GM21786 (cell line): ENCODE data around the gene IFNAR2.
"Not testable (repeated sequence)": the region's sequence is repeated elsewhere in the genome, so short reads cannot be mapped to it uniquely, and the experiment has no call there.

ENCODE experiments used
- ATAC-seq: cut with Tn5 transposase; IDR thresholded peaks from one replicate; pipeline ENCODE4 v1.9.1; 2021; ENCODE audit not compliant: unreplicated experiment

The IFNAR2 gene

GRCh38 chr21:33214056-33214455, 15.7 kb upstream of the IFNAR2 start:
- no peak for ATAC-seq

- no peak for ATAC-seq
Observed at GRCh38 chr21:33217138-33217520, 12.6 kb upstream of the IFNAR2 start.

GRCh38 chr21:33219300-33219699, 10.4 kb upstream of the IFNAR2 start:
- no peak for ATAC-seq

GRCh38 chr21:33219954-33220353, 9.8 kb upstream of the IFNAR2 start:
- no peak for ATAC-seq

- not testable (repeated sequence) for ATAC-seq
Observed at GRCh38 chr21:33225376-33225775, 4.4 kb upstream of the IFNAR2 start.

GRCh38 chr21:33228455-33228854, 1.3 kb upstream of the IFNAR2 start:
- ATAC-seq: no peak

GRCh38 chr21:33229099-33229783, 497 bp upstream of the IFNAR2 start:
- ATAC-seq: no peak

GRCh38 chr21:33230545-33231324, 997 bp downstream of the IFNAR2 start:
- ATAC-seq: peak; percentile 29

- ATAC-seq: no peak
Observed at GRCh38 chr21:33231526-33231925, 1.8 kb downstream of the IFNAR2 start.

GRCh38 chr21:33232291-33233034, 2.7 kb downstream of the IFNAR2 start:
- ATAC-seq: no peak

- no peak for ATAC-seq
Observed at GRCh38 chr21:33234635-33235520, 5.1 kb downstream of the IFNAR2 start.

- no peak for ATAC-seq
Observed at GRCh38 chr21:33236013-33236686, 6.4 kb downstream of the IFNAR2 start.

- no peak for ATAC-seq
Observed at GRCh38 chr21:33236766-33237165, 7.0 kb downstream of the IFNAR2 start.

GRCh38 chr21:33237486-33237885, 7.7 kb downstream of the IFNAR2 start:
- ATAC-seq: no peak

- peak; percentile 19 for ATAC-seq
Observed at GRCh38 chr21:33238146-33238545, 8.4 kb downstream of the IFNAR2 start.

- ATAC-seq: peak; percentile 78
Observed at GRCh38 chr21:33238565-33239255, 9.0 kb downstream of the IFNAR2 start.

GRCh38 chr21:33239559-33240127, 9.9 kb downstream of the IFNAR2 start:
- not testable (repeated sequence) for ATAC-seq

GRCh38 chr21:33240404-33240803, 10.7 kb downstream of the IFNAR2 start:
- no peak for ATAC-seq

- no peak for ATAC-seq
Observed at GRCh38 chr21:33241846-33242245, 12.1 kb downstream of the IFNAR2 start.
